Ovary (tissue), 9 donors: ENCODE results near the gene CDK6. TPM values are rescaled to one million over a fixed set of nuclear protein-coding genes. Genes with fewer than 3 reads are reported as not detected.

ENCODE experiments used
- DNase-seq, 5 donors: peaks; one replicate each; pipeline ENCODE4 v3.0.0-alpha.2; 2019 to 2020
- H3K27ac ChIP-seq, 2 donors: fragments of 200-600 bp; one replicate each; pipeline versions ENCODE4 v1.5.1 to v1.8.0; 2019 to 2022
- H3K27me3 ChIP-seq: fragments of 200-600 bp; one replicate; pipeline ENCODE4 v1.8.0; 2022
- H3K36me3 ChIP-seq: fragments of 200-600 bp; sonication (generic); one replicate; pipeline ENCODE4 v1.5.1; 2019
- H3K4me1 ChIP-seq: one replicate; pipeline ENCODE4 v1.8.1; 2013; ENCODE audit warnings: mild to moderate bottlenecking, moderate library complexity; ENCODE audit not compliant: insufficient read depth
- H3K4me3 ChIP-seq: fragments of 200-600 bp; sonication (generic); one replicate; pipeline ENCODE4 v1.5.1; 2017
- H3K9me3 ChIP-seq, 2 donors: fragments of 200-600 bp in 1 of 2; sonication (generic) in 1 of 2; one replicate each; pipeline versions ENCODE4 v1.5.1 to v1.8.1; 2013 to 2019; ENCODE audit warnings: mild to moderate bottlenecking in 1 of 2, moderate library complexity in 1 of 2
- CTCF ChIP-seq, 3 donors: fragments of 450-650 bp in 2 of 3; fragments of 200-600 bp in 1 of 3; IDR thresholded peaks; one replicate each; pipeline versions ENCODE4 v1.5.1 to v1.8.0; 2016 to 2022; ENCODE audit warnings: antibody characterized with exemption in 3 of 3, mild to moderate bottlenecking in 1 of 3
- EP300 ChIP-seq: sonication (generic); formaldehyde crosslinking; IDR thresholded peaks from one replicate; pipeline ENCODE4 v1.6.1; 2017; ENCODE audit warnings: antibody characterized with exemption
- POLR2A ChIP-seq: fragments of 450-650 bp; IDR thresholded peaks from one replicate; pipeline ENCODE4 v1.6.1; 2017; ENCODE audit warnings: antibody characterized with exemption, mild to moderate bottlenecking, moderate library complexity
- WGBS, 3 donors: extraction: QIAGEN DNeasy Blood & Tissue Kit in 1 of 3; methylation state at CpG; one replicate each; pipeline versions ENCODE4 v1.1.5 to v1.1.7; 2013 to 2017; 5-methylcytosine and 5-hydroxymethylcytosine counted together
- intact Hi-C, 4 donors: fragments of 100-400 bp; cut with DNase I; formaldehyde crosslinking; loops; one replicate each; pipeline versions ENCODE4 v1.11.0 to v1.15.1; 2022 to 2023
- polyA plus RNA-seq, 2 donors: library from polyadenylated mRNA; stranded (reverse); fragments of 200-250 nt in 1 of 2; fragments of 350-450 nt in 1 of 2; fragmentation: Illumina TruSeq in 1 of 2; extraction: RNeasy Lipid Tissue Mini Kit (QIAGEN cat#74804) in 1 of 2; gene quantifications; one replicate each; pipeline ENCODE4 v1.2.3, GENCODE V29; 2013 to 2014
- total RNA-seq, 7 donors: library from RNA; depleted of rRNA in 2 of 7; stranded (reverse); fragments of >200 nt in 2 of 7; fragmentation: NEBNext Ultra II Directional in 3 of 7; extraction: Animal tissue kit (Norgen Biotek cat#: 25700) in 3 of 7; gene quantifications; one replicate each; pipeline versions ENCODE4 v1.1.0 to v1.2.4, GENCODE V29; 2016 to 2023
- donor health status: DM: no; HTN: no; CAD: no; lungs with moderate emphysema.
- donor health status: DM: no; HTN: no; CAD: no.
- donor health status: Bipolar disorder and iron deficiency.
- donor health status: DM: yes; HTN: yes; CAD: no.
- donor health status: DM: no; HTN: no; CAD: no.
- donor health status: DM: yes; HTN: yes; CAD: no.

CDK6 gene
- total and polyA plus RNA-seq, 9 donors: 1.8 to 20.4 (median 11.2) TPM

- Histone ChIP-seq H3K9me3 (no peaks in the 10 kb centered on the region), H3K4me1 (no peaks in the 10 kb centered on the region), H3K4me3 (no peak overlapping the region), H3K27me3 (no peaks in the 10 kb centered on the region), H3K36me3 (no peaks in the 10 kb centered on the region), H3K27ac (no peak overlapping the region)
- DNase-seq: no peak
- TF ChIP-seq EP300 (no peak), CTCF (IDR thresholded peaks at IDR 0.05) (no peak), POLR2A (no peak)
- intact Hi-C loops: loop anchor here in 2 of 4 donors (10.0 kb wide), 2 partner anchors 213 to 433 kb away; partner anchors contain the start of gene CDK6 (in 2 of the 2)
- 69 to 80% (median 73%) methylated on average over 2 of the region's 2 CpGs for WGBS, 3 donors
Measured at GRCh38 chr7:92621561-92622023, 214.8 kb downstream of the CDK6 start.

DNA sequence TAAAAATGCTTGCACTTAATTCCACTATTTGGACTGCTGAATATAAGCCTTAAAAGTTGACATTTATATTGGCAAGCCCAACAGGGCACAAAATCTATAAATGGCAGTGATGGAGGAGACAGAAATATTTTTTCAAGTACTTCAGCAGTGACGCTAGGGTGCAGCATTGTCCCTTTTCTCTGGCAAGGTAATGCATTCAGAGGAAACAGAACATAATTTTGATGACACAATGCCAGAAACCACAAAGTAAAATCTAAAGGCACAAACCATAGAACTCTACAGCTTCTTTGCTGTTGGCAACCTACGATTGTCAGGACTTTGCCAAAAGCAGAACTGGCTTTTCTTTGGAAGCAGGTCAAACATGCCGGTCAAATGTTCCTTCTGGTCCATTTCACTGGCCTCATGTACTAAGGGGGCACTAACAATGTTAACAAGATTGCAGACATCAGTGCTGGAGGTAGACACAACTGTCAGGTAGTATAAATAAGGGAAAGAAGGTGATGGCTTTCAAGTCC lies 215.3 kb downstream of the CDK6 start:
- no peaks in the 10 kb centered on the region for H3K27me3 ChIP-seq
- H3K4me1 ChIP-seq: no peaks in the 10 kb centered on the region
- TF ChIP-seq POLR2A: no peak
- TF ChIP-seq CTCF (IDR thresholded peaks at IDR 0.05): peak; percentile 15 to 71 (median 69)
- TF ChIP-seq EP300: no peak
- WGBS, 3 donors: 12 to 18% (median 13%) methylated on average over 3 of the region's 3 CpGs
- no peaks in the 10 kb centered on the region for H3K36me3 ChIP-seq
- H3K4me3 ChIP-seq: no peak overlapping the region
- intact Hi-C loops: loop anchor here in 2 of 4 donors (10.0 kb wide), 2 partner anchors 214 to 434 kb away; partner anchors contain the start of gene CDK6 (in 2 of the 2)
- DNase-seq: peak; percentile 49 to 69 (median 53)
- no peak overlapping the region for H3K27ac ChIP-seq
- H3K9me3 ChIP-seq: no peaks in the 10 kb centered on the region

GRCh38 chr7:92615861-92616260 lies 220.5 kb downstream of the CDK6 start:
- Histone ChIP-seq H3K27ac (no peak overlapping the region), H3K4me1 (no peaks in the 10 kb centered on the region), H3K4me3 (no peak overlapping the region), H3K9me3 (no peaks in the 10 kb centered on the region), H3K36me3 (no peaks in the 10 kb centered on the region), H3K27me3 (no peaks in the 10 kb centered on the region)
- TF ChIP-seq POLR2A: no peak
- TF ChIP-seq EP300: no peak
- TF ChIP-seq CTCF (IDR thresholded peaks at IDR 0.05): no peak
- DNase-seq: no peak
- 75 to 86% (median 80%) methylated on average over 1 of the region's 1 CpG for WGBS, 3 donors
- intact Hi-C loops: loop anchor here in 1 of 4 donors (5.0 kb wide), 1 partner anchor 441 kb away; no protein-coding TSS in a partner anchor

- no peak overlapping the region for H3K4me3 ChIP-seq
- H3K9me3 ChIP-seq: no peaks in the 10 kb centered on the region
- intact Hi-C loops: loop anchor here in 1 of 4 donors (5.0 kb wide), 1 partner anchor 443 kb away; no protein-coding TSS in a partner anchor
- 45 to 68% (median 48%) methylated on average over 5 of the region's 5 CpGs for WGBS, 3 donors
- no peaks in the 10 kb centered on the region for H3K36me3 ChIP-seq
- H3K27me3 ChIP-seq: no peaks in the 10 kb centered on the region
- TF ChIP-seq EP300 (no peak), CTCF (IDR thresholded peaks at IDR 0.05) (no peak), POLR2A (no peak)
- DNase-seq: no peak
- H3K27ac ChIP-seq: no peak overlapping the region
- no peaks in the 10 kb centered on the region for H3K4me1 ChIP-seq
Measured at GRCh38 chr7:92614660-92615174, 221.7 kb downstream of the CDK6 start.
